ENCODE results near the gene SLC25A43.
"Not testable (repeated sequence)": the region's sequence is repeated elsewhere in the genome, so short reads cannot be mapped to it uniquely, and the experiment has no call there.

SLC25A43 gene

GRCh38 chrX:119363391-119363790, 35.7 kb upstream of the SLC25A43 start:
- no peaks in the 10 kb centered on the region for H3K27me3 ChIP-seq (replicated peaks; ENCODE audit: insufficient read depth, low read length)
- H3K4me3 ChIP-seq (ENCODE audit: low read length): no peak overlapping the region
- no peaks in the 10 kb centered on the region for H3K79me2 ChIP-seq (ENCODE audit: low read length)
- H3F3A ChIP-seq (ENCODE audit: insufficient read depth, low read length): no peaks in the 10 kb centered on the region
- no peak for TF ChIP-seq EZH2 (optimal IDR thresholded peaks at IDR 0.05; ENCODE audit: low read depth, low read length)
- no peak for TF ChIP-seq EZH2phosphoT487 (IDR thresholded peaks at IDR 0.05; ENCODE audit: low read length)
- TF ChIP-seq CTCF (IDR thresholded peaks at IDR 0.05; ENCODE audit: low read length): no peak
- H4K20me1 ChIP-seq (ENCODE audit: insufficient read depth, low read length): no peaks in the 10 kb centered on the region
- no peak for DNase-seq
- no peak overlapping the region for H3K9ac ChIP-seq (ENCODE audit: low read length)
- H3K9me3 ChIP-seq (replicated peaks; ENCODE audit: insufficient read depth, low read length): no peaks in the 10 kb centered on the region
- H3K4me2 ChIP-seq (ENCODE audit: low read depth, low read length): no peak overlapping the region
- H3K27ac ChIP-seq (ENCODE audit: low read length): no peak overlapping the region
- H3K36me3 ChIP-seq (replicated peaks; ENCODE audit: insufficient read depth, low read length): no peaks in the 10 kb centered on the region
- no peaks in the 10 kb centered on the region for H3K9me2 ChIP-seq (replicated peaks; ENCODE audit: insufficient read depth, low read length)
- H3K4me1 ChIP-seq (ENCODE audit: low read length): no peaks in the 10 kb centered on the region
- no peak overlapping the region for H2AFZ ChIP-seq (ENCODE audit: low read length)

GRCh38 chrX:119371861-119372260, 27.3 kb upstream of the SLC25A43 start:
- not testable (repeated sequence) for H3K27ac ChIP-seq (ENCODE audit: low read length); H2AFZ ChIP-seq (ENCODE audit: low read length); H3K36me3 ChIP-seq (replicated peaks; ENCODE audit: insufficient read depth, low read length); H3K9ac ChIP-seq (ENCODE audit: low read length); H3K4me2 ChIP-seq (ENCODE audit: low read depth, low read length); H3K27me3 ChIP-seq (replicated peaks; ENCODE audit: insufficient read depth, low read length); H3K9me2 ChIP-seq (replicated peaks; ENCODE audit: insufficient read depth, low read length); H3K4me3 ChIP-seq (ENCODE audit: low read length); H3K79me2 ChIP-seq (ENCODE audit: low read length); H3F3A ChIP-seq (ENCODE audit: insufficient read depth, low read length); H3K9me3 ChIP-seq (replicated peaks; ENCODE audit: insufficient read depth, low read length); DNase-seq; H3K4me1 ChIP-seq (ENCODE audit: low read length); H4K20me1 ChIP-seq (ENCODE audit: insufficient read depth, low read length)

GRCh38 chrX:119374736-119375135, 24.4 kb upstream of the SLC25A43 start:
- Histone ChIP-seq H4K20me1 (ENCODE audit: insufficient read depth, low read length) (no peaks in the 10 kb centered on the region), H3K27me3 (replicated peaks; ENCODE audit: insufficient read depth, low read length) (no peaks in the 10 kb centered on the region), H2AFZ (ENCODE audit: low read length) (no peak overlapping the region), H3K4me3 (ENCODE audit: low read length) (no peak overlapping the region), H3K79me2 (ENCODE audit: low read length) (no peaks in the 10 kb centered on the region), H3K9me2 (replicated peaks; ENCODE audit: insufficient read depth, low read length) (no peaks in the 10 kb centered on the region), H3K9ac (ENCODE audit: low read length) (no peak overlapping the region), H3K4me1 (ENCODE audit: low read length) (no peaks in the 10 kb centered on the region), H3K4me2 (ENCODE audit: low read depth, low read length) (no peak overlapping the region), H3K27ac (ENCODE audit: low read length) (no peak overlapping the region), H3K36me3 (replicated peaks; ENCODE audit: insufficient read depth, low read length) (no peaks in the 10 kb centered on the region), H3F3A (ENCODE audit: insufficient read depth, low read length) (no peaks in the 10 kb centered on the region), H3K9me3 (replicated peaks; ENCODE audit: insufficient read depth, low read length) (no peaks in the 10 kb centered on the region)
- TF ChIP-seq EZH2phosphoT487 (IDR thresholded peaks at IDR 0.05; ENCODE audit: low read length) (no peak), CTCF (IDR thresholded peaks at IDR 0.05; ENCODE audit: low read length) (no peak), EZH2 (optimal IDR thresholded peaks at IDR 0.05; ENCODE audit: low read depth, low read length) (no peak)
- DNase-seq: no peak

GRCh38 chrX:119375561-119375960, 23.6 kb upstream of the SLC25A43 start:
- Histone ChIP-seq H2AFZ (ENCODE audit: low read length) (no peak overlapping the region), H3K4me1 (ENCODE audit: low read length) (no peaks in the 10 kb centered on the region)

More at GRCh38 chrX:119375561-119375960, 23.6 kb upstream of the SLC25A43 start:
- H4K20me1 ChIP-seq (ENCODE audit: insufficient read depth, low read length): no peaks in the 10 kb centered on the region
- DNase-seq: no peak
- H3K9me2 ChIP-seq (replicated peaks; ENCODE audit: insufficient read depth, low read length): no peaks in the 10 kb centered on the region
- no peaks in the 10 kb centered on the region for H3K36me3 ChIP-seq (replicated peaks; ENCODE audit: insufficient read depth, low read length)
- no peaks in the 10 kb centered on the region for H3K79me2 ChIP-seq (ENCODE audit: low read length)
- no peak overlapping the region for H3K4me3 ChIP-seq (ENCODE audit: low read length)
- H3K27me3 ChIP-seq (replicated peaks; ENCODE audit: insufficient read depth, low read length): no peaks in the 10 kb centered on the region
- H3K4me2 ChIP-seq (ENCODE audit: low read depth, low read length): no peak overlapping the region
- H3K27ac ChIP-seq (ENCODE audit: low read length): no peak overlapping the region
- no peak overlapping the region for H3K9ac ChIP-seq (ENCODE audit: low read length)
- H3F3A ChIP-seq (ENCODE audit: insufficient read depth, low read length): no peaks in the 10 kb centered on the region
- H3K9me3 ChIP-seq (replicated peaks; ENCODE audit: insufficient read depth, low read length): no peaks in the 10 kb centered on the region
- TF ChIP-seq CTCF (IDR thresholded peaks at IDR 0.05; ENCODE audit: low read length): no peak
- no peak for TF ChIP-seq EZH2 (optimal IDR thresholded peaks at IDR 0.05; ENCODE audit: low read depth, low read length)
- no peak for TF ChIP-seq EZH2phosphoT487 (IDR thresholded peaks at IDR 0.05; ENCODE audit: low read length)

Measured in MM.1S (cell line).